ACC112 (cell line): ENCODE measurements around the gene OSGIN1.
"Not testable (repeated sequence)": the region's sequence is repeated elsewhere in the genome, so short reads cannot be mapped to it uniquely, and the experiment has no call there.

Source experiments
- H2AFZ ChIP-seq: fragments of 200-600 bp; sonication (generic); one replicate; pipeline ENCODE4 v1.6.0; 2017; ENCODE audit warnings: antibody characterized with exemption, low read length; ENCODE audit not compliant: unreplicated experiment
- H3K27ac ChIP-seq: fragments of 200-600 bp; sonication (generic); 2 replicates; pipeline ENCODE4 v1.5.1; 2014; ENCODE audit warnings: low read depth, mild to moderate bottlenecking, antibody characterized with exemption, low read length, moderate library complexity
- H3K27me3 ChIP-seq: fragments of 200-600 bp; sonication (generic); 2 replicates; pipeline ENCODE4 v1.6.1; 2014; ENCODE audit warnings: mild to moderate bottlenecking, antibody characterized with exemption, low read length, moderate library complexity, mixed read lengths; ENCODE audit not compliant: insufficient read depth
- H3K36me3 ChIP-seq: fragments of 200-600 bp; sonication (generic); 2 replicates; pipeline ENCODE4 v1.6.1; 2016; ENCODE audit warnings: mild to moderate bottlenecking, antibody characterized with exemption, low read length, moderate library complexity, mixed read lengths; ENCODE audit not compliant: insufficient read depth
- H3K4me1 ChIP-seq: fragments of 200-600 bp; sonication (generic); one replicate; pipeline ENCODE4 v1.6.1; 2016; ENCODE audit warnings: low read length, mixed read lengths; ENCODE audit not compliant: insufficient read depth, unreplicated experiment, control insufficient read depth
- H3K4me3 ChIP-seq: fragments of 200-600 bp; sonication (generic); 2 replicates; pipeline ENCODE4 v1.5.1; 2014; ENCODE audit warnings: mild to moderate bottlenecking, low read depth, low read length
- H3K79me2 ChIP-seq: fragments of 200-600 bp; sonication (generic); one replicate; pipeline ENCODE4 v1.6.0; 2016; ENCODE audit warnings: low read length; ENCODE audit not compliant: control insufficient read depth, unreplicated experiment, insufficient read depth

OSGIN1 gene

DNA sequence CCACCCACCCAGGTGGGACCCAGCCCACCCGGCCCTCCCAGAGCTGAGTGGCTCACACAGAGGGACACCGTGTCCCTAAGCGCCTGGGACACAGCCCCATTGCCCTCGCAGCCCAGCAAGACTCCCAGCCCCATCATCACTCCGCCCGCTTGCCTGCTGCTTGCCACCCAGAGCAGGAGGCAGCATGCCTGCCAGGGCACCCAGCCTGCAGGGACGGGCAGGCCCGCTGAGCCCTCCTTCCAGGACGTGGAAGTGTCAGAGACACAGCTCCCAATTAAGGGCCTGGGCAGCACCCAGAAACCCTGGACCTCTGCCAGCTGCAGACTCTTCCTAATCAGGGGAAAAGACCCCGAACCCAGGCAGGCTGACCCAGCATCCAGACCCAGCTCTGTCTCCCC is 17.2 kb upstream of the OSGIN1 start:
- Histone ChIP-seq H3K36me3 (no peaks in the 10 kb centered on the region), H3K4me3 (no peak overlapping the region)

GRCh38 chr16:83936581-83937165 is 16.4 kb upstream of the OSGIN1 start:
- no peak overlapping the region for H3K27ac ChIP-seq
- H3K4me1 ChIP-seq: peaks cover 5% of the 10 kb centered on the region
- H3K36me3 ChIP-seq: no peaks in the 10 kb centered on the region
- H3K27me3 ChIP-seq: no peaks in the 10 kb centered on the region
- no peaks in the 10 kb centered on the region for H3K79me2 ChIP-seq
- no peak overlapping the region for H2AFZ ChIP-seq
- no peak overlapping the region for H3K4me3 ChIP-seq

More for the DNA sequence above, 17.2 kb upstream of the OSGIN1 start:
- Histone ChIP-seq H2AFZ (no peak overlapping the region), H3K27me3 (no peaks in the 10 kb centered on the region), H3K27ac (no peak overlapping the region), H3K79me2 (no peaks in the 10 kb centered on the region), H3K4me1 (peaks cover 5% of the 10 kb centered on the region)

GRCh38 chr16:83937267-83937666 is 15.8 kb upstream of the OSGIN1 start:
- Histone ChIP-seq H3K27ac (no peak overlapping the region), H2AFZ (no peak overlapping the region), H3K4me3 (no peak overlapping the region), H3K27me3 (no peaks in the 10 kb centered on the region), H3K4me1 (peaks cover 5% of the 10 kb centered on the region), H3K36me3 (no peaks in the 10 kb centered on the region), H3K79me2 (no peaks in the 10 kb centered on the region)

DNA sequence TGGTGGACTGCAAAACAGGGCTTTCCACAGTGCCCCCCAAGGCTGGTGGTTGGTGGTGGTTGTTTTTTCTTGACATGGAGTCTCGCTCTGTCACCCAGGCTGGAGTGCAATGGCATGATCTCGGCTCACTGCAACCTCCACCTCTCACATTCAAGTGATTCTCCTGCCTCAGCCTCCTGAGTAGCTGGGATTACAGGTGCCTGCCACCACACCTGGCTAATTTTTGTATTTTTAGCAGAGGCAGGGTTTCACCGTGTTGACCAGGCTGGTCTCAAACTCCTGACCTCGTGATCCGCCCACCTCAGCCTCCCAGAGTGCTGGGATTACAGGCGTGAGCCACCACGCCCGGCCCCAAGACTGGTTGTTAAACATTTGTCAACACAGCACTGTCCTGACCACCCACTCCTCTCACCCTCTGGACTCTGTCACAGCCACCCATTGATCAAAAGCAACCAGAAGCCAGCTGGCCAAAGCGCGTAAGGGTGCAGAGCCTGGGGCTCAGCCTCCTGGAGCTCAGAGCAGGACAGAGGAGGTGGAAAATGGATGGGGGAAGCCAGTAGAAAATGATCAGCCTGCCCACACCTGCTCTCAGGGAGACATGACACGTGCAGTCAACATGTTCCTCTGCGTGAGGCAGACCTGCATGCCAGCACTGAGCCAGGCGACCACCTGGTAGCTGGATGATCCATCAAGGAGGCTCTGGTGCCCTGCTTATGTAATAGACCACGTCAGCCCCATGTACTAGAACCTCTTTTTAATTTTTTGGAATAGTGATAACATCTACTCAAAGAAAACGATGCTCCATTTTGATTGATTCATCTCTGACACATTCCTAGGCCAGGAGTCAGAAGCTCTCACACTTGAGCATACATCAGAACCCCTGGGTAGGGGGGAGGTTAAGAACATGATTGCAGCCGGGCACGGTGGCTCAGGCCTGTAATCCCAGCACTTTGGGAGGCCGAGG is 14.8 kb upstream of the OSGIN1 start:
- H3K36me3 ChIP-seq: no peaks in the 10 kb centered on the region
- H3K27me3 ChIP-seq: no peaks in the 10 kb centered on the region
- H2AFZ ChIP-seq: no peak overlapping the region

GRCh38 chr16:83939266-83939855 is 13.7 kb upstream of the OSGIN1 start:
- Histone ChIP-seq H3K27ac (no peak overlapping the region), H3K4me3 (no peak overlapping the region), H2AFZ (no peak overlapping the region), H3K36me3 (no peaks in the 10 kb centered on the region), H3K4me1 (no peaks in the 10 kb centered on the region), H3K27me3 (no peaks in the 10 kb centered on the region), H3K79me2 (no peaks in the 10 kb centered on the region)

More for the DNA sequence above, 14.8 kb upstream of the OSGIN1 start:
- H3K4me3 ChIP-seq: no peak overlapping the region
- H3K79me2 ChIP-seq: no peaks in the 10 kb centered on the region
- H3K27ac ChIP-seq: no peak overlapping the region
- peaks cover 5% of the 10 kb centered on the region for H3K4me1 ChIP-seq

GRCh38 chr16:83940119-83940518 is 12.9 kb upstream of the OSGIN1 start:
- Histone ChIP-seq H3K4me1 (no peaks in the 10 kb centered on the region), H3K79me2 (no peaks in the 10 kb centered on the region), H3K27ac (no peak overlapping the region), H3K4me3 (no peak overlapping the region), H3K27me3 (no peaks in the 10 kb centered on the region), H3K36me3 (no peaks in the 10 kb centered on the region), H2AFZ (no peak overlapping the region)

DNA sequence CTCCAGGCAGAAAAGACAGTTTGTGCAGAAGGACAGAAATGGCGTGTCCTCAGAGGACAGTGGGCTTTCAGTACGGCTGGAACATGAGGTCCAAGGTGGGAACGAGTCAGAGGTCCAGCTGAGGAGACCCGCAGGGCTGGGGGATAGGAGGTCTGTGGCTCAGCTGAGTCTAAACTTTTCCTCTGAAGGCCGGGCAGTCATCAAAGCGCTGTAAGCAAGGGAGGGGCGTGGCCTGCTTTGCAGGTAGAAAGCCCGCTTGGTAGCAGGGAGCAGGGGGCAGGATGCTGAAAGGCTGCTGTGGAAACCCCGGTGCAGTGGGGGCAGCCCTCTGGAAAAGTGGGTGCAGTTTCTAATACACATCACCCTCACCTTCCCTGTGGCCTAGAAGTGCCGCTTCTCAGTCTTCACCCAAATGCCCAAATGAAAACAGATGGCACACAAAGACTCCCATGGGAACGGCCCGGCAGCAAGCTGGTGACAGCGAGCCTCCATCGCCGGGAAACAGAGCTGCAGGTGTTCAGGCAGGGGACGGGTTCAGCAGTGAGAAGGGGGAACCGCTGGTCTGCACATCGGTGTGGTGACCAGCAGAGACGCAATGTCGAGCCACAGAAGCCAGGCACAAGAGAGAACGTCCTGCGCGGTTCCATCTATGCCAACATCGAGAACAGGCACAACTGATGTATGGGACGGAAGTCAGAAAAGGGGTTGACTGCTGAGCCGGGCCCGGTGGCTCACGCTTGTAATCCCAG is 12.2 kb upstream of the OSGIN1 start:
- Histone ChIP-seq H3K36me3 (no peaks in the 10 kb centered on the region), H3K4me1 (no peaks in the 10 kb centered on the region), H3K27me3 (no peaks in the 10 kb centered on the region)

DNA sequence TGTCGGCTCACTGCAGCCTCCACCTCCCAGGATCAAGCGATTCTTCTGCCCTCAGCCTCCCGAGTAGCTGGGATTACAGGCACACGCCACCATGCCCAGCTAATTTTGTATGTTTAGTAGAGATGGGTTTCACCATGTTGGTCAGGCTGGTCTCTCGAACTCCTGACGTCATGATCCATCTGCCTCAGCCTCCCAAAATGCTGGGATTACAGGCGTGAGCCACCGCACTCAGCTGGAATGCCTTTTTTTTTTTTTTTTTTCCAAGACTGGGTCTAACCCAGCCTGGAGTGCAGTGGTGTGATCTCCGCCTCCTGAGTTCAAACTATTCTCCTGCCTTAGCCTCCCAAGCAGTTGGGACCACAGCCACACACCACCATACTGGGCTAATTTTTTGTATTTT is 11.5 kb upstream of the OSGIN1 start:
- not testable (repeated sequence) for H3K27me3 ChIP-seq, H3K4me1 ChIP-seq, H2AFZ ChIP-seq, H3K27ac ChIP-seq, H3K36me3 ChIP-seq, H3K79me2 ChIP-seq, H3K4me3 ChIP-seq

More for the DNA sequence above, 12.2 kb upstream of the OSGIN1 start:
- H3K27ac ChIP-seq: no peak overlapping the region
- H2AFZ ChIP-seq: no peak overlapping the region
- no peak overlapping the region for H3K4me3 ChIP-seq
- no peaks in the 10 kb centered on the region for H3K79me2 ChIP-seq

GRCh38 chr16:83942074-83942473 is 11.0 kb upstream of the OSGIN1 start:
- no peak overlapping the region for H3K4me3 ChIP-seq
- no peaks in the 10 kb centered on the region for H3K36me3 ChIP-seq
- no peaks in the 10 kb centered on the region for H3K79me2 ChIP-seq
- no peaks in the 10 kb centered on the region for H3K27me3 ChIP-seq
- H3K27ac ChIP-seq: no peak overlapping the region
- no peak overlapping the region for H2AFZ ChIP-seq
- no peaks in the 10 kb centered on the region for H3K4me1 ChIP-seq

DNA sequence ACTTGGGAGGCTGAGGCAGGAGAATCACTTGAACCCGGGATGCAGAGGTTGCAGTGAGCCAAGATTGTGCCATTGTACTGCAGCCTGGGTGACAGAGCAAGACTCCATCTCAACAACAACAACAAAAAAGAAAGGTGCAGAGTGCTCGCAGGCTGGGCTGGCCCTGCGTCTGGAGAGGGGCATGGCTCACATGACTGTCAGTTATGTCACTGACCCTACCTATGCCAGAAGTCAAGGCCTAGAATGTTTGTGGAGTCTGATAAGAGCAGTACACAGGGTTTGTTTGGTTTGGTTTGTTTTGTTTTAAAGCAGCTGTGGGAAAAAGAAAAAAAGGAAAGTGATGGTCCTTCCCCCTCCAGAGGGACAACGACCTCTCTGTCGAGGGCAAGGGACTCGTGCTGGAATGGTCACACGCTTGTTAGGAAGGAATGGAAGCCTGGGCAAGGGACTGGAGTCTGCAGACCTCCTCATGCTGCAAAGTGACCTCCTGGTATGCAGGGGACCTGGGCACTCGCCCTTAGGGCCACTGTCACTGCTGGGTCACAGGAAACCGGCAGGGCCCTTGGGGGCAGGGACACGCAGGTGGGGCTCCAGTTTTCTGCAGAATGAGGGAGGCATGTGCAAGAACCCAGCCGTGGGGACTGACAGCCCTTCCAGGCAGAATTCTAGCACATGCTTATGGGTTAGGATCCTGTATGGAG is 10.1 kb upstream of the OSGIN1 start:
- no peak overlapping the region for H3K4me3 ChIP-seq
- no peak overlapping the region for H3K27ac ChIP-seq

More for the DNA sequence above, 10.1 kb upstream of the OSGIN1 start:
- Histone ChIP-seq H3K27me3 (no peaks in the 10 kb centered on the region), H3K36me3 (no peaks in the 10 kb centered on the region), H3K4me1 (no peaks in the 10 kb centered on the region), H2AFZ (no peak overlapping the region), H3K79me2 (no peaks in the 10 kb centered on the region)
